Fibroblast of pulmonary artery (primary cell): ENCODE data around the gene SLFN14.

Source experiments
- DNase-seq: peaks from one replicate; pipeline ENCODE4 v3.0.0-alpha.2; 2010; ENCODE audit warnings: low read depth
- H3K4me3 ChIP-seq: replicated peaks from 2 replicates; pipeline ENCODE4 v1.5.1; 2011; ENCODE audit warnings: low read depth, mild to moderate bottlenecking, control low read depth, low read length, moderate library complexity
- CTCF ChIP-seq: IDR thresholded peaks from 2 replicates; pipeline ENCODE4 v1.5.1; 2011; ENCODE audit warnings: mild to moderate bottlenecking, control low read depth, low read length, inconsistent platforms; ENCODE audit errors: missing control alignments

The SLFN14 gene

DNA sequence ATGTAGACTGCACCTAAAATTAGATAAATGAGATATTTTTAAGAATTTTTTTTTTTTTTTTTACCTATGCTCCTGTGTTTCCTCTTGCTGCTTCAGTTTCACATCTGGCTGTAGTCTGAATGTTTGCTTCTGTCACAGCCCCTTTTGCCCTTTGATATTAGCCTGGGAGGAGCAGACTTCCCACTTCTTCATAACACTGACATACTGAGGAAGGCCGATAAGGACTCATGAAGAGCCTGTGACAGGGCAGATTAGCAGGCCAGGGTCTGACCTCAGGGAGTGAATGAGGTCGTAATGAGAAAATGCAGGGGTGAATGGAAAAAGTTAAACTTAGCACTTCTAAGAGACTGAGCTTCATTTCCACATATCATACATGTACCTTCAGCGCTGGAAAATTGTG is at the start of gene SLFN14:
Gene SLFN14, minus strand, starts transcription at position 117 of the 400 bp plus-strand sequence. CDS start 2,757 bp downstream, outside the sequence.
- DNase-seq, result no peak
- TF ChIP-seq CTCF, result no peak
- no peak within 1 kb of the TSS for H3K4me3 ChIP-seq

GRCh38 chr17:35609831-35610230 is 49.2 kb upstream of the SLFN14 start:
- DNase-seq, result no peak
- H3K4me3 ChIP-seq, result no peak overlapping the region
- TF ChIP-seq CTCF, result no peak

DNA sequence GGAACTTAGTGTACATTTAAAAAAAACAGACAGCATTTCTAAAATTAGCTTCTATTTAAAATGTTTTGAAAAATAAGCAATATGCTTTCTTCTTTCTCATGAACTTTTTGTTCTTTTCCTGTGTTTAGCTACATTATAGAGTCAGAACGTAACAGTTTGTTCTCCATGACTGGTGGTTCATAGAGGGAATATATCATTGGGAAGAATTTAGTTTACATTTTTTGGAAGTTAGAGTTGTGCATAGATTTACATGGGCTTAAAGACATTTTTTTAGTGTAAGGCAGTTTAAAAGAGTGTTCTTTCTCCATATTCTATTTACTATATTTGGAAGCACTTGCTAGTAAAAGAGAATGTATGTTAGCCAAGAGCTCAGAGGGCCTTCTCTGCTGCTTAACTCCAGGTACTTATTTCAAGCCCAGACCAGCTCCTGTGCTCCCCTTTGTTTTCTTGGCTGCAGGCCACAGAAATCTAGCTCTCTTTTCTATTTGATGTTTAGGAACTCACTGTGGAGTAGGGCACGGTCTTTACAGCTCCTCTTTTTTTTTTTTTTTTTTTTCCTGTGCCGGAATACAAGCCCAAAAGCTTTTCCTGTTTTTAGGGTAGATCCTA is 46.7 kb upstream of the SLFN14 start:
- DNase-seq, result no peak
- TF ChIP-seq CTCF, result no peak
- H3K4me3 ChIP-seq, result no peak overlapping the region

- no peak for DNase-seq
- no peak overlapping the region for H3K4me3 ChIP-seq
- TF ChIP-seq CTCF, result no peak
Measured at GRCh38 chr17:35605678-35606077, 45.1 kb upstream of the SLFN14 start.

DNA sequence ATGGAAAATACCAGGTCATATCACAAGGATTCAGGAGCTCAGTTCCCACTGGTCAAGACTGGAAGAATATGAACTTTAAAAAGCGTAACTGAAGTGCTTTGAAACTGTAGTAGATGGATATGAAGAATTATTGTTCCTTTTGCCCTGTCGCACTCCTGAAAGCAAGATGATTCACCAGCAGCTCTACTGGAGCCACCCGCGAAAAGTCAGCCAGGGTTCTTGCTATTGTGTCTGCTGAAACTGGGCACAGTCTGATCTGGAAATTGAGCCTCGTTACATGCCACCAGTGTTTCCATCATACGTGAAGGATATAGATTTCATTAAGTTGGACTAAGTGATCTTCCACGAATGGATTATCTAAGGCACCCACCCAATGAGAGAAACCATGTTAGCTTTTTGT is 43.1 kb upstream of the SLFN14 start:
- no peak for TF ChIP-seq CTCF
- DNase-seq, result no peak
- H3K4me3 ChIP-seq, result no peak overlapping the region

- DNase-seq, result no peak
- no peak for TF ChIP-seq CTCF
Measured at GRCh38 chr17:35597604-35598003, 37.0 kb upstream of the SLFN14 start.

DNA sequence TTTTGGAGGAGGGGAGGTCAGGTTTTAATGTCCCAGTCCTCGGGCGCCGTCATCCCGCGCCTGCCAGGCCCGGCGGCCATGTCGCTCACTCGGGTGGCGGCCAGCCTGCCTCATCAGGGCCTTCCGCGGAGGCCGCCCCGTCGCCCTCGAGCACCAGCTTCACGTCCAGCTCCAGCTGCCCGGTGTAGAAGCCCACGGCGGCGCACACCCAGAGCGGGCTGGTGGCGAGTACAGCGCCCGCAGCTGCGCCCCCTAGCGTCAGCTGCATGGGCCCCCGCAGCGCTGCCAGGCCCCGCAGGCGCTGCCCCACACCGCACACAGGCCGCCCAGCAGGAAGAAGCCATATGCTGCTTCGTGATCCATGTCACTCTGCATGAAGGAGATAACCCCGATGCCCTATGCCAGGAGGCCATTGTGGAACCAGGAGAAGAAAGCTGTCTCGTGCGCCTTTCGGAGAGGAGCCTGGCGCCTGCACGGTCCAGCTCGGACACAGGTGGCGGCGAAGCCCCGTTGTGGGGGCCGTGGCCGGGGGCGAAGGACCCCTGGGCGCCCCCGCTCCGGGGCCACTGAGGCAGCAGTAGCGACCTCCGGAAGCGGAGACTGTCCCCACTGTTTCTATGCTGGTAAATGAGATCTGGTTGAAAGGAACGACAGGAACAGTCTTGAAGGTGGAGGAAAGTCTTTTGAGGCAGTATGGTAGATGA is 36.1 kb upstream of the SLFN14 start:
- TF ChIP-seq CTCF, result no peak

More at GRCh38 chr17:35597604-35598003, 37.0 kb upstream of the SLFN14 start:
- H3K4me3 ChIP-seq, result no peak overlapping the region

More for the DNA sequence above, 36.1 kb upstream of the SLFN14 start:
- no peak overlapping the region for H3K4me3 ChIP-seq
- no peak for DNase-seq
